ENCODE data around the gene COL5A2.

Gene COL5A2

GRCh38 chr2:189164746-189165145 is 14.8 kb downstream of the COL5A2 start:
- ATAC-seq (no peak), DNase-seq (ENCODE audit: low spot score in 2 of 2) (no peak)
- no peak overlapping the region for H3K4me3 Mint-ChIP-seq
- H3K36me3 Mint-ChIP-seq, result no peaks in the 10 kb centered on the region
- H3K27ac Mint-ChIP-seq, result no peak overlapping the region
- no peaks in the 10 kb centered on the region for H3K4me1 Mint-ChIP-seq
- no peaks in the 10 kb centered on the region for H3K9me3 Mint-ChIP-seq

- no peaks in the 10 kb centered on the region for H3K36me3 Mint-ChIP-seq
- no peak overlapping the region for H3K27ac Mint-ChIP-seq
- ATAC-seq (no peak), DNase-seq (ENCODE audit: low spot score in 2 of 2) (no peak)
- H3K9me3 Mint-ChIP-seq, result no peaks in the 10 kb centered on the region
- H3K4me3 Mint-ChIP-seq, result no peak overlapping the region
- H3K4me1 Mint-ChIP-seq, result no peaks in the 10 kb centered on the region
Measured at GRCh38 chr2:189163889-189164288, 15.7 kb downstream of the COL5A2 start.

GRCh38 chr2:189162566-189162965 is 17.0 kb downstream of the COL5A2 start:
- Mint-ChIP-seq H3K4me1 (no peaks in the 10 kb centered on the region), H3K9me3 (no peaks in the 10 kb centered on the region), H3K36me3 (no peaks in the 10 kb centered on the region), H3K27ac (no peak overlapping the region), H3K4me3 (no peak overlapping the region)
- no peak for ATAC-seq
- DNase-seq (ENCODE audit: low spot score in 2 of 2), result no peak

- Mint-ChIP-seq H3K4me1 (no peaks in the 10 kb centered on the region), H3K27ac (no peak overlapping the region), H3K9me3 (no peaks in the 10 kb centered on the region), H3K36me3 (no peaks in the 10 kb centered on the region), H3K4me3 (no peak overlapping the region)
- DNase-seq (ENCODE audit: low spot score in 2 of 2) (no peak), ATAC-seq (no peak)
Measured at GRCh38 chr2:189161894-189162293, 17.7 kb downstream of the COL5A2 start.

GRCh38 chr2:189159717-189160116 is 19.8 kb downstream of the COL5A2 start:
- no peak for ATAC-seq
- Mint-ChIP-seq H3K9me3 (no peaks in the 10 kb centered on the region), H3K4me3 (no peak overlapping the region), H3K27ac (no peak overlapping the region), H3K36me3 (no peaks in the 10 kb centered on the region), H3K4me1 (no peaks in the 10 kb centered on the region)
- DNase-seq (ENCODE audit: low spot score in 2 of 2), result no peak

- ATAC-seq, result no peak
- no peaks in the 10 kb centered on the region for H3K9me3 Mint-ChIP-seq
- H3K36me3 Mint-ChIP-seq, result no peaks in the 10 kb centered on the region
- H3K4me3 Mint-ChIP-seq, result no peak overlapping the region
- no peak for DNase-seq (ENCODE audit: low spot score in 2 of 2)
- no peak overlapping the region for H3K27ac Mint-ChIP-seq
- H3K4me1 Mint-ChIP-seq, result no peaks in the 10 kb centered on the region
Measured at GRCh38 chr2:189159273-189159672, 20.3 kb downstream of the COL5A2 start.

- Mint-ChIP-seq H3K4me3 (no peak overlapping the region), H3K27ac (no peak overlapping the region), H3K9me3 (no peaks in the 10 kb centered on the region), H3K36me3 (no peaks in the 10 kb centered on the region), H3K4me1 (no peaks in the 10 kb centered on the region)
- ATAC-seq (no peak), DNase-seq (ENCODE audit: low spot score in 2 of 2) (no peak)
Measured at GRCh38 chr2:189157939-189158338, 21.6 kb downstream of the COL5A2 start.

- Mint-ChIP-seq H3K4me1 (no peaks in the 10 kb centered on the region), H3K9me3 (no peaks in the 10 kb centered on the region), H3K4me3 (no peak overlapping the region), H3K27ac (no peak overlapping the region), H3K36me3 (no peaks in the 10 kb centered on the region)
- ATAC-seq, result no peak
- no peak for DNase-seq (ENCODE audit: low spot score in 2 of 2)
Measured at GRCh38 chr2:189157456-189157855, 22.1 kb downstream of the COL5A2 start.

GRCh38 chr2:189155795-189156194 is 23.8 kb downstream of the COL5A2 start:
- Mint-ChIP-seq H3K36me3 (no peaks in the 10 kb centered on the region), H3K27ac (no peak overlapping the region), H3K9me3 (no peaks in the 10 kb centered on the region), H3K4me3 (no peak overlapping the region), H3K4me1 (no peaks in the 10 kb centered on the region)
- ATAC-seq, result no peak
- DNase-seq (ENCODE audit: low spot score in 2 of 2), result no peak

GRCh38 chr2:189153619-189154018 is 25.9 kb downstream of the COL5A2 start:
- H3K9me3 Mint-ChIP-seq, result no peaks in the 10 kb centered on the region
- H3K4me1 Mint-ChIP-seq, result no peaks in the 10 kb centered on the region
- no peak overlapping the region for H3K27ac Mint-ChIP-seq
- ATAC-seq (no peak), DNase-seq (ENCODE audit: low spot score in 2 of 2) (no peak)
- H3K4me3 Mint-ChIP-seq, result no peak overlapping the region
- H3K36me3 Mint-ChIP-seq, result no peaks in the 10 kb centered on the region

GRCh38 chr2:189152483-189152882 is 27.1 kb downstream of the COL5A2 start:
- Mint-ChIP-seq H3K4me1 (no peaks in the 10 kb centered on the region), H3K9me3 (no peaks in the 10 kb centered on the region), H3K4me3 (no peak overlapping the region), H3K36me3 (no peaks in the 10 kb centered on the region), H3K27ac (no peak overlapping the region)
- DNase-seq (ENCODE audit: low spot score in 2 of 2), result no peak
- no peak for ATAC-seq

- no peak for ATAC-seq
- H3K27ac Mint-ChIP-seq, result no peak overlapping the region
Measured at GRCh38 chr2:189151906-189152305, 27.7 kb downstream of the COL5A2 start.

GRCh38 chr2:189150033-189150432 is 29.5 kb downstream of the COL5A2 start:
- ATAC-seq, result no peak
- Mint-ChIP-seq H3K9me3 (no peaks in the 10 kb centered on the region), H3K36me3 (no peaks in the 10 kb centered on the region), H3K27ac (no peak overlapping the region), H3K4me1 (no peaks in the 10 kb centered on the region), H3K4me3 (no peak overlapping the region)
- DNase-seq (ENCODE audit: low spot score in 2 of 2), result no peak

More at GRCh38 chr2:189151906-189152305, 27.7 kb downstream of the COL5A2 start:
- Mint-ChIP-seq H3K36me3 (no peaks in the 10 kb centered on the region), H3K4me1 (no peaks in the 10 kb centered on the region), H3K9me3 (no peaks in the 10 kb centered on the region), H3K4me3 (no peak overlapping the region)
- no peak for DNase-seq (ENCODE audit: low spot score in 2 of 2)

GRCh38 chr2:189147989-189148388 is 31.6 kb downstream of the COL5A2 start:
- H3K36me3 Mint-ChIP-seq, result no peaks in the 10 kb centered on the region
- H3K4me3 Mint-ChIP-seq, result no peak overlapping the region
- ATAC-seq, result no peak
- H3K27ac Mint-ChIP-seq, result no peak overlapping the region
- H3K9me3 Mint-ChIP-seq, result no peaks in the 10 kb centered on the region
- DNase-seq (ENCODE audit: low spot score in 2 of 2), result no peak
- H3K4me1 Mint-ChIP-seq, result no peaks in the 10 kb centered on the region

GRCh38 chr2:189147361-189147760 is 32.2 kb downstream of the COL5A2 start:
- Mint-ChIP-seq H3K4me1 (no peaks in the 10 kb centered on the region), H3K36me3 (no peaks in the 10 kb centered on the region), H3K9me3 (no peaks in the 10 kb centered on the region), H3K4me3 (no peak overlapping the region), H3K27ac (no peak overlapping the region)
- ATAC-seq (no peak), DNase-seq (ENCODE audit: low spot score in 2 of 2) (no peak)

GRCh38 chr2:189146553-189146952 is 33.0 kb downstream of the COL5A2 start:
- Mint-ChIP-seq H3K4me3 (no peak overlapping the region), H3K36me3 (no peaks in the 10 kb centered on the region)
- DNase-seq (ENCODE audit: low spot score in 2 of 2), result no peak

GRCh38 chr2:189144700-189145211 is 34.8 kb downstream of the COL5A2 start:
- Mint-ChIP-seq H3K36me3 (no peaks in the 10 kb centered on the region), H3K9me3 (no peaks in the 10 kb centered on the region), H3K27ac (no peak overlapping the region), H3K4me1 (no peaks in the 10 kb centered on the region), H3K4me3 (no peak overlapping the region)
- no peak for ATAC-seq
- no peak for DNase-seq (ENCODE audit: low spot score in 2 of 2)

More at GRCh38 chr2:189146553-189146952, 33.0 kb downstream of the COL5A2 start:
- Mint-ChIP-seq H3K4me1 (no peaks in the 10 kb centered on the region), H3K27ac (no peak overlapping the region), H3K9me3 (no peaks in the 10 kb centered on the region)
- no peak for ATAC-seq

All from stimulated activated effector memory CD8-positive, alpha-beta T cell treated with anti-CD3 and anti-CD28 coated beads, Interleukin-12 subunit alpha, Interleukin-12 subunit beta, amount 100 ng/mL, for 72 hours (primary cell).